Hepatocyte (in vitro differentiated cells): ENCODE results near the gene SH3BGRL2.

Source experiments
- EZH2 ChIP-seq: fragments of 200-600 bp; sonication (generic); IDR thresholded peaks from 2 replicates; pipeline ENCODE4 v1.6.1; 2016; ENCODE audit warnings: antibody characterized with exemption, mild to moderate bottlenecking, borderline replicate concordance
- EZH2phosphoT487 ChIP-seq: fragments of 200-600 bp; sonication (generic); IDR thresholded peaks from one replicate; pipeline ENCODE4 v1.6.1; 2018; ENCODE audit warnings: antibody characterized with exemption, mild to moderate bottlenecking, low read depth, moderate library complexity; ENCODE audit not compliant: unreplicated experiment, severe bottlenecking
- TF ChIP-seq, protein P1 (sequence below): fragments of 200-600 bp; sonication (generic); IDR thresholded peaks from 2 replicates; pipeline ENCODE4 v1.5.1; 2016; ENCODE audit warnings: antibody characterized with exemption, mild to moderate bottlenecking; ENCODE audit not compliant: poor library complexity

DNA sequence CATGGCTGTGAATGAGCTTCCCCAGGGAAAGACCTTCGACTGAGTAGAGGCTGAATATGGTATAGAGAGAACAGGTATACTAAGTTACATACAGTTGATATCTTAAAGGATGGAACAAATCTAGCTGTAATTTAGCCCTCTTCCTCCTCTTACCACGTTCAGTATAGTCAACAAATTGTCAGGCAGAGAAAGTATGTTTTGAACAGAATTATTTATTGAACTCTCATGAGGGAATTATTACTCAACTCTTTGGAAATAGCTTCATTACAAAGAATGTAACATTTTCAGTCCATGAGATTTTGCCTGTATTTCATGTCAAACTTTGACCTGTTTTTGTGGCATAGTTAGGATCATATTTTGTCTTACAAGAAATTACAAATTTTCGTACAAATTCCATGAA is 63.0 kb downstream of the SH3BGRL2 start:
- TF ChIP-seq, protein P1, sequence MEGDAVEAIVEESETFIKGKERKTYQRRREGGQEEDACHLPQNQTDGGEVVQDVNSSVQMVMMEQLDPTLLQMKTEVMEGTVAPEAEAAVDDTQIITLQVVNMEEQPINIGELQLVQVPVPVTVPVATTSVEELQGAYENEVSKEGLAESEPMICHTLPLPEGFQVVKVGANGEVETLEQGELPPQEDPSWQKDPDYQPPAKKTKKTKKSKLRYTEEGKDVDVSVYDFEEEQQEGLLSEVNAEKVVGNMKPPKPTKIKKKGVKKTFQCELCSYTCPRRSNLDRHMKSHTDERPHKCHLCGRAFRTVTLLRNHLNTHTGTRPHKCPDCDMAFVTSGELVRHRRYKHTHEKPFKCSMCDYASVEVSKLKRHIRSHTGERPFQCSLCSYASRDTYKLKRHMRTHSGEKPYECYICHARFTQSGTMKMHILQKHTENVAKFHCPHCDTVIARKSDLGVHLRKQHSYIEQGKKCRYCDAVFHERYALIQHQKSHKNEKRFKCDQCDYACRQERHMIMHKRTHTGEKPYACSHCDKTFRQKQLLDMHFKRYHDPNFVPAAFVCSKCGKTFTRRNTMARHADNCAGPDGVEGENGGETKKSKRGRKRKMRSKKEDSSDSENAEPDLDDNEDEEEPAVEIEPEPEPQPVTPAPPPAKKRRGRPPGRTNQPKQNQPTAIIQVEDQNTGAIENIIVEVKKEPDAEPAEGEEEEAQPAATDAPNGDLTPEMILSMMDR, result no peak
- TF ChIP-seq EZH2 (no peak), EZH2phosphoT487 (no peak)
